C4-2B (cell line): ENCODE data around the gene SNX33.

Experiments used
- H3K27ac ChIP-seq: fragments of 450-650 bp; 2 replicates; pipeline ENCODE4 v1.5.1; 2017
- CTCF ChIP-seq: fragments of 450-650 bp; conservative IDR thresholded peaks from 2 replicates; pipeline ENCODE4 v1.5.1; 2017; ENCODE audit warnings: mild to moderate bottlenecking
- ZFX ChIP-seq: fragments of 450-650 bp; IDR thresholded peaks from 2 replicates; pipeline ENCODE4 v1.6.1; 2017

SNX33 gene

GRCh38 chr15:75644376-75644775, 3.3 kb upstream of the SNX33 start:
- no peak for TF ChIP-seq CTCF
- TF ChIP-seq ZFX = no peak
- no peak overlapping the region for H3K27ac ChIP-seq

- peak overlapping the region; percentile 89 for H3K27ac ChIP-seq
- TF ChIP-seq CTCF (no peak), ZFX (no peak)
Measured at GRCh38 chr15:75646112-75646943, 1.4 kb upstream of the SNX33 start.

GRCh38 chr15:75646944-75647364, 758 bp upstream of the SNX33 start:
- peak overlapping the region; percentile 89 for H3K27ac ChIP-seq
- TF ChIP-seq ZFX (no peak), CTCF (no peak)

GRCh38 chr15:75648156-75649000, 666 bp downstream of the SNX33 start:
- TF ChIP-seq CTCF (no peak), ZFX (0 out of 2 replicates have a peak, but pooled peaks have one; percentile 30)
- H3K27ac ChIP-seq = peak overlapping the region; percentile 89

- peak overlapping the region; percentile 89; the same call in 1 of the 2 replicates for H3K27ac ChIP-seq
- no peak for TF ChIP-seq CTCF
- TF ChIP-seq ZFX = no peak
Measured at GRCh38 chr15:75649045-75649761, 1.5 kb downstream of the SNX33 start.

- TF ChIP-seq CTCF (no peak), ZFX (no peak)
- no peak overlapping the region for H3K27ac ChIP-seq
Measured at GRCh38 chr15:75649848-75650247, 2.1 kb downstream of the SNX33 start.
